HepG2 (cell line): Measurements from ENCODE around the gene STK40. TPM values are rescaled to one million over a fixed set of nuclear protein-coding genes. Genes with fewer than 3 reads are reported as not detected.
A peak's percentile ranks its signal among the peaks of the same experiment; 100 is the strongest.

Experiments used
- ATAC-seq: fragments of 200-7000 bp; cut with Tn5 transposase; 3 replicates; pipeline ENCODE4 v1.9.1; 2020; ENCODE audit warnings: mild to moderate bottlenecking, moderate library complexity
- BruUV-seq: library from RNA; stranded (reverse); fragments of 400-500 nt; replicated peaks from 2 replicates; lab custom pipeline; 2021; lab: Mats Ljungman, UMichigan
- CTCF ChIA-PET: fragments of 300-600 bp; formaldehyde crosslinking; extraction: SDS; loops from one replicate; lab custom pipeline; 2021; ENCODE audit warnings: low total read pairs, inconsistent platforms, low intra/inter-chr PET ratio; lab: Yijun Ruan, JAX
- POLR2A ChIA-PET: fragments of 350-600 bp; sonication (Branson Sonifier 250); formaldehyde crosslinking; loops from one replicate; lab custom pipeline; 2020; ENCODE audit warnings: antibody characterized with exemption, inconsistent platforms; lab: Yijun Ruan, JAX
- DNase-seq: peaks from one replicate; pipeline ENCODE4 v3.0.0-alpha.2; 2015; ENCODE audit warnings: low spot score
- FAIRE-seq: peaks from 3 replicates; lab custom pipeline; 2011; peaks lifted over from hg19 to GRCh38; lab: Jason Lieb, UNC
- H2AFZ ChIP-seq: one replicate; pipeline ENCODE4 v1.6.1; 2011; ENCODE audit warnings: low read length, inconsistent platforms
- H3K27ac ChIP-seq: fragments of 300-600 bp; 3 replicates; pipeline ENCODE4 v1.8.0; 2011; ENCODE audit warnings: mixed run types, mild to moderate bottlenecking, mixed read lengths, low read length, inconsistent platforms; ENCODE audit not compliant: insufficient read depth; ENCODE audit errors: extremely low read length
- H3K27me3 ChIP-seq, 2 experiments: fragments of 200-600 bp in 1 of 2; 2 replicates in 1 of 2; 3 replicates in 1 of 2; pipeline versions ENCODE4 v1.6.0 to v1.8.0; 2011; ENCODE audit warnings: low read length in 2 of 2, mild to moderate bottlenecking in 2 of 2, moderate library complexity in 2 of 2, inconsistent platforms in 1 of 2; ENCODE audit not compliant: insufficient read depth in 2 of 2, control insufficient read depth in 1 of 2
- H3K36me3 ChIP-seq, 2 experiments: fragments of 200-600 bp in 1 of 2; replicated peaks in 1 of 2; 2 replicates in 1 of 2; 3 replicates in 1 of 2; pipeline versions ENCODE4 v1.5.1 to v1.8.0; 2011; ENCODE audit warnings: low read length in 2 of 2, inconsistent platforms in 1 of 2; ENCODE audit not compliant: insufficient read depth in 2 of 2, control insufficient read depth in 1 of 2
- H3K4me1 ChIP-seq: 2 replicates; pipeline ENCODE4 v1.5.1; 2012; ENCODE audit warnings: low read length, inconsistent platforms; ENCODE audit not compliant: insufficient read depth
- H3K4me2 ChIP-seq: 2 replicates; pipeline ENCODE4 v1.6.0; 2011; ENCODE audit warnings: low read depth, low read length, inconsistent platforms
- H3K4me3 ChIP-seq, 3 experiments: fragments of 200-600 bp in 1 of 3; sonication (generic), shearing (Covaris generic) in 1 of 3; replicated peaks in 1 of 3; 2 replicates each; pipeline ENCODE4 v1.5.1; 2011 to 2016; ENCODE audit warnings: low read length in 3 of 3, inconsistent platforms in 2 of 3, low read depth in 2 of 3, mild to moderate bottlenecking in 2 of 3, control low read depth in 1 of 3, mixed read lengths in 1 of 3; ENCODE audit not compliant: insufficient read depth in 1 of 3
- H3K79me2 ChIP-seq: one replicate; pipeline ENCODE4 v1.6.1; 2011; ENCODE audit warnings: low read length, inconsistent platforms; ENCODE audit not compliant: insufficient read depth
- H3K9ac ChIP-seq: 2 replicates; pipeline ENCODE4 v1.6.0; 2011; ENCODE audit warnings: mild to moderate bottlenecking, low read depth, low read length, inconsistent platforms; ENCODE audit not compliant: insufficient read depth
- H3K9me3 ChIP-seq: 2 replicates; pipeline ENCODE4 v1.5.1; 2012; ENCODE audit warnings: mild to moderate bottlenecking, low read length
- H4K20me1 ChIP-seq: 2 replicates; pipeline ENCODE4 v1.6.0; 2011; ENCODE audit warnings: inconsistent platforms, mild to moderate bottlenecking, low read length, moderate library complexity; ENCODE audit not compliant: insufficient read depth
- HNRNPL ChIP-seq: fragments of 200-400 bp; formaldehyde crosslinking; IDR thresholded peaks from 2 replicates; pipeline ENCODE4 v1.6.1; 2017; ENCODE audit warnings: mild to moderate bottlenecking, low read depth, low read length
- MAZ ChIP-seq, 2 experiments: sonication (generic) in 1 of 2; formaldehyde crosslinking in 1 of 2; IDR thresholded peaks; 2 replicates each; pipeline versions ENCODE4 v1.5.0 to v1.6.1; 2012 to 2020; ENCODE audit warnings: low read depth in 2 of 2, mild to moderate bottlenecking in 2 of 2, borderline replicate concordance in 1 of 2, improper control_type of control experiment in 1 of 2, low read length in 1 of 2, missing genetic modification reagents in 1 of 2, moderate library complexity in 1 of 2
- NCOR1 ChIP-seq: fragments of 200-600 bp; sonication (generic); IDR thresholded peaks from 2 replicates; pipeline ENCODE4 v1.7.0; 2017; ENCODE audit warnings: antibody characterized with exemption, low read length, borderline replicate concordance
- RELA ChIP-seq: sonication (generic); formaldehyde crosslinking; IDR thresholded peaks from 2 replicates; pipeline ENCODE4 v1.4.0; 2020; ENCODE audit warnings: missing genetic modification reagents
- SRSF1 ChIP-seq: fragments of 200-400 bp; formaldehyde crosslinking; optimal IDR thresholded peaks from 2 replicates; pipeline ENCODE3; 2017; ENCODE audit warnings: mild to moderate bottlenecking, low read depth, low read length, moderate library complexity
- SRSF9 ChIP-seq: fragments of 200-400 bp; formaldehyde crosslinking; IDR thresholded peaks from 2 replicates; pipeline ENCODE4 v1.6.1; 2018; ENCODE audit warnings: borderline replicate concordance, mild to moderate bottlenecking, low read depth, low read length; ENCODE audit not compliant: insufficient read depth, poor library complexity, severe bottlenecking
- STAG1 ChIP-seq: sonication (generic); formaldehyde crosslinking; IDR thresholded peaks from 2 replicates; pipeline ENCODE4 v1.4.0; 2020; ENCODE audit warnings: missing genetic modification reagents
- XRCC5 ChIP-seq: fragments of 200-400 bp; formaldehyde crosslinking; optimal IDR thresholded peaks from 2 replicates; pipeline ENCODE3; 2017; ENCODE audit warnings: mild to moderate bottlenecking, low read length
- ZNF335 ChIP-seq: sonication (generic); formaldehyde crosslinking; IDR thresholded peaks from 2 replicates; pipeline ENCODE4 v1.4.0; 2020; ENCODE audit warnings: missing genetic modification reagents
- ZNF781 ChIP-seq: sonication (generic); formaldehyde crosslinking; IDR thresholded peaks from 2 replicates; pipeline ENCODE4 v1.5.1; 2020; ENCODE audit warnings: borderline replicate concordance, mild to moderate bottlenecking, missing genetic modification reagents; ENCODE audit errors: not compliant biosample characterization
- ZSCAN20 ChIP-seq: sonication (generic); formaldehyde crosslinking; IDR thresholded peaks from 2 replicates; pipeline ENCODE4 v1.4.0; 2020; ENCODE audit warnings: missing genetic modification reagents, mild to moderate bottlenecking, borderline replicate concordance
- WGBS: methylation state at CpG from one replicate; pipeline ENCODE4 v1.1.6; 2017; ENCODE audit warnings: low lambda C conversion rate; 5-methylcytosine and 5-hydroxymethylcytosine counted together
- in situ Hi-C: cut with HindIII; loops from 2 replicates; pipeline ENCODE4 v1.10.0; 2017; ENCODE audit warnings: low pct_unique_long_range_greater_than_20kb; ENCODE audit not compliant: extremely low pct_ligation_motif_present
- intact Hi-C: fragments of 100-400 bp; cut with micrococcal nuclease; formaldehyde crosslinking; loops from one replicate; pipeline ENCODE4 v1.10.0; 2022; ENCODE audit not compliant: unreplicated experiment
- polyA plus RNA-seq, 8 experiments: library from polyadenylated mRNA; depleted of rRNA in 3 of 8; stranded (reverse) in 7 of 8; unstranded in 1 of 8; fragments of >200 nt; fragmentation: Illumina TruSeq in 4 of 8; extraction: Trizol in 4 of 8; gene quantifications; 2 replicates each; pipeline versions ENCODE4 v1.2.1 to v1.2.3, GENCODE V29; 2011 to 2016; ENCODE audit warnings: low read depth in 4 of 8, missing spikeins in 1 of 8, mixed read lengths in 1 of 8; ENCODE audit not compliant: insufficient read depth in 1 of 8
- total RNA-seq, 5 experiments: library from RNA; depleted of rRNA; stranded (reverse); fragments of >200 nt; fragmentation: Illumina TruSeq; extraction: Trizol; gene quantifications; 2 replicates each; pipeline ENCODE4 v1.2.3, GENCODE V29; 2016; ENCODE audit warnings: low read depth in 1 of 5
- TF ChIP-seq, protein P1 (sequence below): sonication (generic); formaldehyde crosslinking; IDR thresholded peaks from 2 replicates; pipeline ENCODE4 v1.5.1; 2020; ENCODE audit warnings: mild to moderate bottlenecking, missing genetic modification reagents, moderate library complexity
- TF ChIP-seq, protein P2 (sequence below): sonication (generic); formaldehyde crosslinking; IDR thresholded peaks from 2 replicates; pipeline ENCODE4 v1.5.0; 2020; ENCODE audit warnings: mild to moderate bottlenecking, low read depth, missing genetic modification reagents, borderline replicate concordance
- TF ChIP-seq, protein P3 (sequence below): sonication (generic); formaldehyde crosslinking; IDR thresholded peaks from 2 replicates; pipeline ENCODE4 v1.4.0; 2020; ENCODE audit warnings: mild to moderate bottlenecking, missing genetic modification reagents
- TF ChIP-seq, protein P4 (sequence below): sonication (generic); formaldehyde crosslinking; IDR thresholded peaks from 2 replicates; pipeline ENCODE4 v1.5.0; 2020; ENCODE audit warnings: mild to moderate bottlenecking, missing genetic modification reagents, moderate library complexity

STK40 gene
- total and polyA plus RNA-seq, 2 of the 13 experiments (the other 11 are each of a cell fraction or from before 2014, with no cell fraction given), result 33.8 to 35.1 TPM

DNA sequence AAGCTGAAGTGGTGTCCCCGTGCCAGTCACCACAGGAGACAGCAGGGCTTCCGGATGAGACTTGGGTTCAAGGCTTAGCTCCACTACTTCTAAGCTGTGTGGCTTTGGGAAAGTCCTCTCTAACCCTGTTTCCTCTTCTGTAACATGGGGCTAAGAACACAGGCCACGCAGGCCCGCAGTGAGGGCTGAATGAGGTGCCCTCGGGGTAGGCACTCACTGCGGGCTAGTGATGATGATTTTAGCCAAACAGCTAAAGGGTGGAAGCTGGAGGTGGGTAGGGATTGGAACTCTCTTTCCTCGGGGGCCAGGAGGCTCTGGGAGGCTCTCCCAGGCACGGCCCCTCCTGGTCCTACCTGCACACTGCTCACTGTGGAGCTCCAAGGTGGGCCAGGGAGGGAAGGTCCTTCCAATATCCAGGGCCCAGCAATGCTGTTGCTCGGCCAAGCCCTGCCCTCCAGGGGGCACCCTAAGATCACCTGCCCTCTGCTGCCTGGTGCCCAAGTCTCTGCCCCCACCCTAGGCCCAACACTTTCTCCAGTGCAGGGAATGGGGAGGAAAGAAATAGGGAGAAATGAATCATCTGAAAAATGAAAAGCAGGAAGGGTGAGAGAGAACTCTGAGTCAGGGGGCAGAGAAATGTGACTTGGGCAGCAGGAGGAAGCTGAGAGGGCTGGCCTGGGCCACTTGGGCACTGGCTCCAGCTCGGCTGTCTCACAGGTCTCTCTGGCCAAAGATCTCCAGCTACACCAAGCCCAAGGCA, 43.1 kb downstream of the STK40 start:
- Histone ChIP-seq H2AFZ (no peak overlapping the region), H3K4me2 (no peak overlapping the region), H3K9ac (no peak overlapping the region), H4K20me1 (no peaks in the 10 kb centered on the region), H3K27ac (no peak overlapping the region), H3K27me3 (no peaks in the 10 kb centered on the region), H3K36me3 (peaks cover 26 to 54% of the 10 kb centered on the region in 2 experiments; a peak in 4 of 5 replicates), H3K79me2 (no peaks in the 10 kb centered on the region), H3K9me3 (no peaks in the 10 kb centered on the region), H3K4me3 (no peak overlapping the region), H3K4me1 (peaks cover 16% of the 10 kb centered on the region)
- WGBS, result 68% methylated on average over 4 of the region's 10 CpGs
- ChIA-PET POLR2A (interaction anchor here (1.3 to 1.5 kb wide), 2 partner anchors 58 to 193 kb away, joined by 5 read pairs; partner anchors contain the start of gene TRAPPC3), CTCF (interaction anchor here (1.0 to 3.1 kb wide), 2 partner anchors 78 to 193 kb away, joined by 3 to 24 read pairs; no protein-coding TSS in a partner anchor)
- ATAC-seq, result peak; percentile 79
- no TSS peak for BruUV-seq
- intact Hi-C loops, result loop anchor here (2.0 kb wide), 1 partner anchor 78 kb away; no protein-coding TSS in a partner anchor
- in situ Hi-C loops, result loop anchor here (5.0 kb wide), 1 partner anchor 80 kb away; no protein-coding TSS in a partner anchor
- DNase-seq, result no peak
- no peak for FAIRE-seq
- TF ChIP-seq, protein P1, sequence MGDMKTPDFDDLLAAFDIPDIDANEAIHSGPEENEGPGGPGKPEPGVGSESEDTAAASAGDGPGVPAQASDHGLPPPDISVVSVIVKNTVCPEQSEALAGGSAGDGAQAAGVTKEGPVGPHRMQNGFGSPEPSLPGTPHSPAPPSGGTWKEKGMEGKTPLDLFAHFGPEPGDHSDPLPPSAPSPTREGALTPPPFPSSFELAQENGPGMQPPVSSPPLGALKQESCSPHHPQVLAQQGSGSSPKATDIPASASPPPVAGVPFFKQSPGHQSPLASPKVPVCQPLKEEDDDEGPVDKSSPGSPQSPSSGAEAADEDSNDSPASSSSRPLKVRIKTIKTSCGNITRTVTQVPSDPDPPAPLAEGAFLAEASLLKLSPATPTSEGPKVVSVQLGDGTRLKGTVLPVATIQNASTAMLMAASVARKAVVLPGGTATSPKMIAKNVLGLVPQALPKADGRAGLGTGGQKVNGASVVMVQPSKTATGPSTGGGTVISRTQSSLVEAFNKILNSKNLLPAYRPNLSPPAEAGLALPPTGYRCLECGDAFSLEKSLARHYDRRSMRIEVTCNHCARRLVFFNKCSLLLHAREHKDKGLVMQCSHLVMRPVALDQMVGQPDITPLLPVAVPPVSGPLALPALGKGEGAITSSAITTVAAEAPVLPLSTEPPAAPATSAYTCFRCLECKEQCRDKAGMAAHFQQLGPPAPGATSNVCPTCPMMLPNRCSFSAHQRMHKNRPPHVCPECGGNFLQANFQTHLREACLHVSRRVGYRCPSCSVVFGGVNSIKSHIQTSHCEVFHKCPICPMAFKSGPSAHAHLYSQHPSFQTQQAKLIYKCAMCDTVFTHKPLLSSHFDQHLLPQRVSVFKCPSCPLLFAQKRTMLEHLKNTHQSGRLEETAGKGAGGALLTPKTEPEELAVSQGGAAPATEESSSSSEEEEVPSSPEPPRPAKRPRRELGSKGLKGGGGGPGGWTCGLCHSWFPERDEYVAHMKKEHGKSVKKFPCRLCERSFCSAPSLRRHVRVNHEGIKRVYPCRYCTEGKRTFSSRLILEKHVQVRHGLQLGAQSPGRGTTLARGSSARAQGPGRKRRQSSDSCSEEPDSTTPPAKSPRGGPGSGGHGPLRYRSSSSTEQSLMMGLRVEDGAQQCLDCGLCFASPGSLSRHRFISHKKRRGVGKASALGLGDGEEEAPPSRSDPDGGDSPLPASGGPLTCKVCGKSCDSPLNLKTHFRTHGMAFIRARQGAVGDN (CRISPR knock-in tag), result peak; percentile 45; the same call in 1 of the 2 replicates
- TF ChIP-seq SRSF9 (no peak), ZNF781 (CRISPR knock-in tag) (no peak), ZNF335 (CRISPR knock-in tag) (no peak), SRSF1 (no peak), RELA (CRISPR knock-in tag) (no peak), NCOR1 (no peak), XRCC5 (peak; percentile 45), ZSCAN20 (no peak), STAG1 (CRISPR knock-in tag) (peak; percentile 83), HNRNPL (peak; percentile 82), MAZ (IDR thresholded peaks at IDR 0.05; ENCODE audit: borderline replicate concordance, low read depth, low read length) (0 out of 2 replicates have a peak, but pooled peaks have one; percentile 18), MAZ (CRISPR knock-in tag; IDR thresholded peaks at IDR 0.05; ENCODE audit: low read depth) (no peak)
- TF ChIP-seq, protein P2, sequence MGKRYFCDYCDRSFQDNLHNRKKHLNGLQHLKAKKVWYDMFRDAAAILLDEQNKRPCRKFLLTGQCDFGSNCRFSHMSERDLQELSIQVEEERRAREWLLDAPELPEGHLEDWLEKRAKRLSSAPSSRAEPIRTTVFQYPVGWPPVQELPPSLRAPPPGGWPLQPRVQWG (CRISPR knock-in tag), result no peak
- TF ChIP-seq, protein P3, sequence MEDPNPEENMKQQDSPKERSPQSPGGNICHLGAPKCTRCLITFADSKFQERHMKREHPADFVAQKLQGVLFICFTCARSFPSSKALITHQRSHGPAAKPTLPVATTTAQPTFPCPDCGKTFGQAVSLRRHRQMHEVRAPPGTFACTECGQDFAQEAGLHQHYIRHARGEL (CRISPR knock-in tag), result no peak
- TF ChIP-seq, protein P4, sequence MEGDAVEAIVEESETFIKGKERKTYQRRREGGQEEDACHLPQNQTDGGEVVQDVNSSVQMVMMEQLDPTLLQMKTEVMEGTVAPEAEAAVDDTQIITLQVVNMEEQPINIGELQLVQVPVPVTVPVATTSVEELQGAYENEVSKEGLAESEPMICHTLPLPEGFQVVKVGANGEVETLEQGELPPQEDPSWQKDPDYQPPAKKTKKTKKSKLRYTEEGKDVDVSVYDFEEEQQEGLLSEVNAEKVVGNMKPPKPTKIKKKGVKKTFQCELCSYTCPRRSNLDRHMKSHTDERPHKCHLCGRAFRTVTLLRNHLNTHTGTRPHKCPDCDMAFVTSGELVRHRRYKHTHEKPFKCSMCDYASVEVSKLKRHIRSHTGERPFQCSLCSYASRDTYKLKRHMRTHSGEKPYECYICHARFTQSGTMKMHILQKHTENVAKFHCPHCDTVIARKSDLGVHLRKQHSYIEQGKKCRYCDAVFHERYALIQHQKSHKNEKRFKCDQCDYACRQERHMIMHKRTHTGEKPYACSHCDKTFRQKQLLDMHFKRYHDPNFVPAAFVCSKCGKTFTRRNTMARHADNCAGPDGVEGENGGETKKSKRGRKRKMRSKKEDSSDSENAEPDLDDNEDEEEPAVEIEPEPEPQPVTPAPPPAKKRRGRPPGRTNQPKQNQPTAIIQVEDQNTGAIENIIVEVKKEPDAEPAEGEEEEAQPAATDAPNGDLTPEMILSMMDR (CRISPR knock-in tag), result peak; percentile 86
